SK-MEL-5 (cell line): ENCODE measurements around the gene PRSS1. TPM values are rescaled to one million over a fixed set of nuclear protein-coding genes. Genes with fewer than 3 reads are reported as not detected.

Experiments
- DNase-seq: peaks from one replicate; pipeline ENCODE4 v3.0.0-alpha.2; 2016; ENCODE audit warnings: low read depth, low spot score
- in situ Hi-C: cut with HindIII; loops from 2 replicates; pipeline ENCODE4 v1.10.0; 2016; ENCODE audit warnings: low sequenced_read_pairs, high pct_unique_total_duplicates, low pct_unique_long_range_greater_than_20kb
- small RNA-seq, 2 experiments: library from RNA; depleted of rRNA; stranded (forward); fragments of <200 nt; gene quantifications; one replicate each; pipeline ENCODE3, GENCODE V24; 2014
- total RNA-seq: library from RNA; depleted of rRNA; stranded (reverse); fragments of >200 nt; shearing (Covaris generic); gene quantifications from 2 replicates; pipeline ENCODE4 v1.2.3, GENCODE V29; 2014; rRNA removed

The PRSS1 gene
- total RNA-seq, 1 experiment from 2014 or later: not detected

- in situ Hi-C loops: no loop called here
- no peak for DNase-seq
These were observed 49.5 kb downstream of the PRSS1 start for GRCh38 chr7:142798451-142799436.

- DNase-seq: no peak
- in situ Hi-C loops: no loop called here
These were observed 50.2 kb downstream of the PRSS1 start for GRCh38 chr7:142799437-142799835.

- no peak for DNase-seq
- in situ Hi-C loops: loop anchor here (25.0 kb wide), 1 partner anchor 438 kb away; no protein-coding TSS in a partner anchor
These were observed 50.8 kb downstream of the PRSS1 start for GRCh38 chr7:142800088-142800487.

GRCh38 chr7:142800699-142801260 is 51.5 kb downstream of the PRSS1 start:
- in situ Hi-C loops: loop anchor here (25.0 kb wide), 1 partner anchor 438 kb away; no protein-coding TSS in a partner anchor
- DNase-seq: no peak

- DNase-seq: no peak
- in situ Hi-C loops: loop anchor here (25.0 kb wide), 1 partner anchor 439 kb away; no protein-coding TSS in a partner anchor
These were observed 52.5 kb downstream of the PRSS1 start for GRCh38 chr7:142801601-142802295.

GRCh38 chr7:142802301-142802700 is 53.0 kb downstream of the PRSS1 start:
- in situ Hi-C loops: loop anchor here (25.0 kb wide), 1 partner anchor 440 kb away; no protein-coding TSS in a partner anchor
- no peak for DNase-seq

Small RNAs within 50 kb of the gene (small RNA-seq; reads per million reads assigned to genes)
- gene TRBD1 (0 reads per million in 2 experiments), gene TRBJ1-1 (0 reads per million in 2 experiments), gene TRBJ1-2 (0 reads per million in 2 experiments), gene TRBJ1-3 (0 reads per million in 2 experiments), gene TRBJ1-4 (0 reads per million in 2 experiments), gene TRBJ1-5 (0 reads per million in 2 experiments), gene TRBJ1-6 (0 reads per million in 2 experiments), gene TRBJ2-1 (0 reads per million in 2 experiments), gene TRBJ2-2 (0 reads per million in 2 experiments), gene TRBJ2-2P (0 reads per million in 2 experiments), gene TRBJ2-3 (0 reads per million in 2 experiments), gene TRBJ2-4 (0 reads per million in 2 experiments), gene TRBJ2-5 (0 reads per million in 2 experiments), gene TRBJ2-6 (0 reads per million in 2 experiments), gene TRBJ2-7 (0 reads per million in 2 experiments)

Other genes starting within 250 kb of the PRSS1 start
- not detected in 2 replicates for gene PRSS2, start 21.5 kb downstream of the PRSS1 start, total RNA-seq
- gene EPHB6, start 105.6 kb downstream of the PRSS1 start, total RNA-seq: 0.48 and 0.59 TPM in 2 replicates
- gene TRPV6, start 136.3 kb downstream of the PRSS1 start, total RNA-seq: 0.11 TPM in 1 of 2 replicates, not detected in the other
- not detected in 2 replicates for gene TRPV5, start 184.3 kb downstream of the PRSS1 start, total RNA-seq
- not detected in 2 replicates for gene LLCFC1, start 190.0 kb downstream of the PRSS1 start, total RNA-seq
- 2.2 TPM in 1 of 2 replicates, not detected in the other for gene KEL, start 212.9 kb downstream of the PRSS1 start, total RNA-seq